PFSK-1 (cell line): ENCODE results near the gene TDRD3.

Experiments
- POLR2AphosphoS5 ChIP-seq: IDR thresholded peaks from 2 replicates; pipeline ENCODE4 v1.6.1; 2012; ENCODE audit warnings: low read depth, mild to moderate bottlenecking, control low read depth, low read length, moderate library complexity
- REST ChIP-seq, 2 experiments: IDR thresholded peaks; 2 replicates each; pipeline versions ENCODE4 v1.6.1 to v1.8.0; 2011 to 2012; ENCODE audit warnings: low read depth in 2 of 2, low read length in 2 of 2, control low read depth in 1 of 2, inconsistent platforms in 1 of 2, mild to moderate bottlenecking in 1 of 2, moderate library complexity in 1 of 2; ENCODE audit not compliant: insufficient read depth in 1 of 2
- SIN3A ChIP-seq: IDR thresholded peaks from 2 replicates; pipeline ENCODE4 v1.6.1; 2012; ENCODE audit warnings: mild to moderate bottlenecking, low read length, moderate library complexity, borderline replicate concordance; ENCODE audit not compliant: insufficient read depth
- TAF1 ChIP-seq: IDR thresholded peaks from 2 replicates; pipeline ENCODE4 v1.6.1; 2012; ENCODE audit warnings: low read length, control low read depth, borderline replicate concordance; ENCODE audit not compliant: insufficient read depth

DNA sequence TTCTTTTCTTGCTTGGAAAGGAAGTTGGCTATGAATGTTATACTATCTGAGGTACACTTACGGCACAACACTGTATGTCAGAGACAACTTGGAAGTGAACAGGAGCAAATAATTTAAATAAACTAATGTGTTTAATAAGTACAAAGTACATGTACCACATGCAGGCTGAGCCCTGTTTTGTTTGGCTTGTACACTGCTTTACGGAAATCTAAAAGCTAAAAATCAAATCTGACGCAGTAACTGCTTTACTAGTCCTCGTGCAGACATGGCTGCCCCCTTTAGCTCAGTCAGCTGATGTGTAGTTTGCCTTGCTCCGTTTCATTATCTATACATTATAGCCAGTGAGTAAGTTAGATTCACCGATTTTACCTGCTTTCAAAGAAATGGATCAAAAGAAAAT is 36.5 kb downstream of the TDRD3 start:
- TF ChIP-seq TAF1 = no peak
- no peak for TF ChIP-seq POLR2AphosphoS5
- no peak for TF ChIP-seq REST (IDR thresholded peaks at IDR 0.05; ENCODE audit: insufficient read depth in 1 of 2, low read depth in 2 of 2, low read length in 2 of 2)
- TF ChIP-seq SIN3A = no peak
